Heart left ventricle (tissue), 13 donors: Measurements from ENCODE around the gene UGT2B17.
"Not testable (repeated sequence)": the region's sequence is repeated elsewhere in the genome, so short reads cannot be mapped to it uniquely, and the experiment has no call there.

Experiments
- CTCF ChIP-seq, 12 donors: fragments of 200-600 bp; sonication (generic) in 4 of 12; IDR thresholded peaks; one replicate each; pipeline versions ENCODE4 v1.5.0 to v1.8.0; 2018 to 2022; ENCODE audit warnings: antibody characterized with exemption in 12 of 12, mild to moderate bottlenecking in 5 of 12
- POLR2A ChIP-seq, 2 donors: fragments of 450-650 bp; IDR thresholded peaks; one replicate each; pipeline ENCODE4 v1.6.1; 2017; ENCODE audit warnings: antibody characterized with exemption in 2 of 2, mild to moderate bottlenecking in 2 of 2, moderate library complexity in 2 of 2
- donor health status: ischemic (EF 13 %, LVEDD 7.1; RV severe dilation, severe dysfunction).
- donor health status: DM: no; HTN: yes; CAD: no.
- donor health status: DM: no; HTN: no; CAD: no.
- donor health status: ischemic (EF 25% LVEDD 6.9; RV normal size, moderate dysfunction).
- donor health status: ischemic (EF 25% LVEDD 5.7; RV mildly dilated, moderate dysfunction).
- donor health status: ischemic (EF 35%, LVEDD 5.7; RV mildly dilated, moderate dysfunction).
- donor health status: nonischemic (EF 11% LVEDD 7.7; RV severe dilation, severe dysfunction).
- donor health status: DM: yes; HTN: yes; CAD: no.
- donor health status: PGD.
- donor health status: ischemic (EF 29% LVEDD 5.4; RV normal size, mild dysfunction).
- donor health status: nonischemic (EF 23%, LVEDD 6.1; RV moderate dilation, normal function).

DNA sequence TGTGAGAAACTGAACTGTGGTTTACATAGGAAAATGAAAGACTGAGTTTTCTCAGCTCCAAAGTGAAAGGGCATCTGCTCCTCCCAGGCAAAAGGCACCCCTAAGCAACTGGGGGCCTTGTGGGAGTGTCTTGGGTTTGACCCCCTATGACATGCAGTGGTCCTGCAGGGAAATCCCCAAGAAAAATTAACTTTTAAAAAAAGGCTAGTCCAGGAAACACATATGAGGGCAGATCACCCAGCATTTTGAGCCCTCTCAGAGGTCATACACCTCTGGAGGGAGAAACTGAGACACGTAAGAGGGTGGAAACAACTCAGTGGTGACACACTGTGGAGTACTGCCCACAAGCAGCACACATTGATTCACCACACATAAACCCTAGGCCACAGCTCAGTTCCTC, 22.3 kb downstream of the UGT2B17 start:
- not testable (repeated sequence) for TF ChIP-seq POLR2A, CTCF (IDR thresholded peaks at IDR 0.05)
